H9 (cell line): ENCODE data around the gene KRT34. TPM values are rescaled to one million over a fixed set of nuclear protein-coding genes. Genes with fewer than 3 reads are reported as not detected.

ENCODE experiments used
- DNase-seq: peaks from one replicate; pipeline ENCODE4 v3.0.0-alpha.2; 2017
- H2AFZ ChIP-seq: one replicate; pipeline ENCODE4 v1.6.1; 2013; ENCODE audit warnings: mild to moderate bottlenecking, low read length, control low read depth, moderate library complexity
- H2AK5ac ChIP-seq: 2 replicates; pipeline ENCODE4 v1.6.1; 2013; ENCODE audit warnings: low read length, control low read depth, mixed read lengths; ENCODE audit not compliant: insufficient read length
- H2BK120ac ChIP-seq: one replicate; pipeline ENCODE4 v1.6.1; 2013; ENCODE audit warnings: low read depth, mild to moderate bottlenecking, low read length, control low read depth, inconsistent platforms; ENCODE audit not compliant: poor library complexity, severe bottlenecking
- H2BK12ac ChIP-seq: 2 replicates; pipeline ENCODE4 v1.6.1; 2013; ENCODE audit warnings: low read length, control low read depth, mixed read lengths, low read depth; ENCODE audit not compliant: insufficient read length
- H2BK15ac ChIP-seq: 2 replicates; pipeline ENCODE4 v1.6.1; 2013; ENCODE audit warnings: low read depth, low read length, control low read depth
- H2BK20ac ChIP-seq: one replicate; pipeline ENCODE4 v1.6.1; 2013; ENCODE audit warnings: low read depth, mild to moderate bottlenecking, low read length, control low read depth, inconsistent platforms; ENCODE audit not compliant: poor library complexity, severe bottlenecking
- H2BK5ac ChIP-seq: 2 replicates; pipeline ENCODE4 v1.6.1; 2013; ENCODE audit warnings: low read length, control low read depth, mixed read lengths; ENCODE audit not compliant: insufficient read length
- H3K14ac ChIP-seq: 2 replicates; pipeline ENCODE4 v1.6.1; 2013; ENCODE audit warnings: low read length, control low read depth; ENCODE audit not compliant: insufficient read depth
- H3K18ac ChIP-seq: 2 replicates; pipeline ENCODE4 v1.6.1; 2013; ENCODE audit warnings: low read depth, mild to moderate bottlenecking, mixed read lengths, low read length, control low read depth; ENCODE audit not compliant: insufficient read length
- H3K23ac ChIP-seq: 2 replicates; pipeline ENCODE4 v1.6.1; 2013; ENCODE audit warnings: low read length, control low read depth, mixed read lengths, low read depth; ENCODE audit not compliant: insufficient read length
- H3K23me2 ChIP-seq: 2 replicates; pipeline ENCODE4 v1.6.1; 2013; ENCODE audit warnings: low read depth, mild to moderate bottlenecking, mixed read lengths, low read length, control low read depth; ENCODE audit not compliant: insufficient read length, poor library complexity, severe bottlenecking
- H3K27ac ChIP-seq: 2 replicates; pipeline ENCODE4 v1.5.1; 2013; ENCODE audit warnings: low read length, control low read depth, mixed read lengths, low read depth; ENCODE audit not compliant: insufficient read length
- H3K27me3 ChIP-seq: 2 replicates; pipeline ENCODE4 v1.6.1; 2013; ENCODE audit warnings: low read length, control low read depth, inconsistent platforms; ENCODE audit not compliant: insufficient read depth
- H3K4ac ChIP-seq: 2 replicates; pipeline ENCODE4 v1.6.1; 2013; ENCODE audit warnings: low read depth, mild to moderate bottlenecking, control low read depth, inconsistent platforms, low read length, moderate library complexity
- H3K4me1 ChIP-seq: 2 replicates; pipeline ENCODE4 v1.6.1; 2013; ENCODE audit warnings: low read length, control low read depth, inconsistent platforms; ENCODE audit not compliant: insufficient read depth
- H3K4me2 ChIP-seq: 2 replicates; pipeline ENCODE4 v1.6.1; 2013; ENCODE audit warnings: low read length, control low read depth, mixed read lengths; ENCODE audit not compliant: insufficient read length, insufficient read depth
- H3K56ac ChIP-seq: 2 replicates; pipeline ENCODE4 v1.6.1; 2013; ENCODE audit warnings: low read depth, mild to moderate bottlenecking, mixed read lengths, low read length, control low read depth; ENCODE audit not compliant: insufficient read length
- H3K79me1 ChIP-seq: 2 replicates; pipeline ENCODE4 v1.6.1; 2013; ENCODE audit warnings: low read depth, mild to moderate bottlenecking, moderate library complexity, low read length, control low read depth, inconsistent platforms; ENCODE audit not compliant: insufficient read depth, poor library complexity, severe bottlenecking
- H3K79me2 ChIP-seq: 2 replicates; pipeline ENCODE4 v1.6.1; 2013; ENCODE audit warnings: low read length, control low read depth, inconsistent platforms; ENCODE audit not compliant: insufficient read depth
- H3K9ac ChIP-seq: 2 replicates; pipeline ENCODE4 v1.6.1; 2013; ENCODE audit warnings: low read length, control low read depth, mixed read lengths; ENCODE audit not compliant: insufficient read length; ENCODE audit errors: extremely low read depth
- H3K9me3 ChIP-seq: one replicate; pipeline ENCODE4 v1.6.1; 2013; ENCODE audit warnings: low read depth, low read length, inconsistent platforms; ENCODE audit not compliant: control insufficient read depth
- H3T11ph ChIP-seq: one replicate; pipeline ENCODE4 v1.6.1; 2013; ENCODE audit warnings: mild to moderate bottlenecking, low read length, control low read depth, inconsistent platforms
- H4K20me1 ChIP-seq: one replicate; pipeline ENCODE4 v1.6.1; 2013; ENCODE audit not compliant: control insufficient read depth, insufficient read length, insufficient read depth
- H4K5ac ChIP-seq: 2 replicates; pipeline ENCODE4 v1.6.1; 2013; ENCODE audit warnings: low read depth, mild to moderate bottlenecking, mixed read lengths, low read length, control low read depth; ENCODE audit not compliant: insufficient read length
- H4K8ac ChIP-seq: replicated peaks from 2 replicates; pipeline ENCODE4 v1.6.1; 2013; ENCODE audit warnings: low read length, control low read depth, mixed read lengths, low read depth; ENCODE audit not compliant: insufficient read length
- H4K91ac ChIP-seq: 2 replicates; pipeline ENCODE4 v1.6.1; 2013; ENCODE audit warnings: low read depth, mild to moderate bottlenecking, moderate library complexity, mixed read lengths, low read length, control low read depth; ENCODE audit not compliant: insufficient read length
- H3K27ac Mint-ChIP-seq, 3 experiments: 2 replicates in 2 of 3; 3 replicates in 1 of 3; pipeline ENCODE4 v1.8.0; 2020 to 2021; ENCODE audit warnings: mixed read lengths in 3 of 3, mild to moderate bottlenecking in 1 of 3, moderate library complexity in 1 of 3
- H3K27me3 Mint-ChIP-seq: 2 replicates; pipeline ENCODE4 v1.8.0; 2021; ENCODE audit warnings: low read depth, mild to moderate bottlenecking, moderate library complexity, mixed read lengths
- H3K36me3 Mint-ChIP-seq, 3 experiments: 2 replicates in 2 of 3; 3 replicates in 1 of 3; pipeline ENCODE4 v1.8.0; 2020 to 2021; ENCODE audit warnings: low read depth in 3 of 3, mixed read lengths in 3 of 3; ENCODE audit not compliant: insufficient read depth in 1 of 3
- H3K4me1 Mint-ChIP-seq, 2 experiments: 2 replicates each; pipeline ENCODE4 v1.8.0; 2020; ENCODE audit warnings: mixed read lengths in 2 of 2
- H3K4me3 Mint-ChIP-seq, 2 experiments: 2 replicates in 1 of 2; 3 replicates in 1 of 2; pipeline ENCODE4 v1.8.0; 2020 to 2021; ENCODE audit warnings: mild to moderate bottlenecking in 2 of 2, mixed read lengths in 2 of 2, moderate library complexity in 1 of 2
- H3K9me3 Mint-ChIP-seq, 2 experiments: 2 replicates in 1 of 2; 3 replicates in 1 of 2; pipeline ENCODE4 v1.8.0; 2020; ENCODE audit warnings: mild to moderate bottlenecking in 2 of 2, mixed read lengths in 2 of 2, moderate library complexity in 1 of 2
- CTCF ChIP-seq: fragments of 200-600 bp; sonication (generic); conservative IDR thresholded peaks from 3 replicates; pipeline ENCODE4 v1.8.0; 2021; ENCODE audit warnings: antibody characterized with exemption, mild to moderate bottlenecking
- WGBS: extraction: QIAGEN DNeasy Blood & Tissue Kit; methylation state at CpG from one replicate; pipeline ENCODE4 v1.1.7; 2013; ENCODE audit warnings: missing lambda C conversion rate, low lambda C conversion rate, mixed read lengths; ENCODE audit not compliant: insufficient read length; ENCODE audit errors: extremely low coverage; 5-methylcytosine and 5-hydroxymethylcytosine counted together
- total RNA-seq: library from RNA; stranded (reverse); gene quantifications from 2 replicates; pipeline ENCODE4 v1.2.1, GENCODE V29; 2021

Gene KRT34
- total RNA-seq, 1 experiment from 2014 or later = not detected

- no peak overlapping the region for H3K4ac ChIP-seq
- no peak overlapping the region for H4K91ac ChIP-seq
- H3K4me2 ChIP-seq = no peak overlapping the region
- no peak overlapping the region for H4K5ac ChIP-seq
- H2BK5ac ChIP-seq = no peak overlapping the region
- H3K18ac ChIP-seq = no peak overlapping the region
- H2BK12ac ChIP-seq = no peak overlapping the region
- Mint-ChIP-seq H3K4me1 (no peaks in the 10 kb centered on the region), H3K36me3 (peaks cover 2 to 19% (median 3%) of the 10 kb centered on the region in 3 experiments), H3K4me3 (no peak overlapping the region), H3K27me3 (peaks cover 13% of the 10 kb centered on the region), H3K27ac (no peak overlapping the region), H3K9me3 (peaks cover 13 to 20% of the 10 kb centered on the region in 2 experiments)
- no peaks in the 10 kb centered on the region for H3K23me2 ChIP-seq
- no peak overlapping the region for H2BK15ac ChIP-seq
- H2BK120ac ChIP-seq = no peak overlapping the region
- no peak overlapping the region for H2BK20ac ChIP-seq
- no peaks in the 10 kb centered on the region for H3K79me1 ChIP-seq
- H2AFZ ChIP-seq = no peak overlapping the region
- no peaks in the 10 kb centered on the region for H3K9me3 ChIP-seq
- H4K20me1 ChIP-seq = no peaks in the 10 kb centered on the region
- no peak overlapping the region for H4K8ac ChIP-seq
- WGBS = no CpG with 5 or more reads among the region's 3 CpGs
- no peak overlapping the region for H3K56ac ChIP-seq
- H3T11ph ChIP-seq = no peak overlapping the region
- DNase-seq = no peak
- no peak overlapping the region for H3K14ac ChIP-seq
- H2AK5ac ChIP-seq = no peak overlapping the region
- no peaks in the 10 kb centered on the region for H3K79me2 ChIP-seq
- TF ChIP-seq CTCF = no peak
- H3K9ac ChIP-seq = no peak overlapping the region
- H3K27ac ChIP-seq = no peak overlapping the region
- H3K4me1 ChIP-seq = no peaks in the 10 kb centered on the region
- no peak overlapping the region for H3K23ac ChIP-seq
- H3K27me3 ChIP-seq = no peaks in the 10 kb centered on the region
Observed at GRCh38 chr17:41343029-41343428, 39.1 kb downstream of the KRT34 start.
